Spleen (tissue), 7 donors: ENCODE data around the gene MAT2B.

ENCODE experiments used
- POLR2A ChIP-seq, 3 donors: fragments of 450-650 bp; IDR thresholded peaks; one replicate each; pipeline ENCODE4 v1.5.1; 2017; ENCODE audit warnings: antibody characterized with exemption in 3 of 3, mild to moderate bottlenecking in 1 of 3
- POLR2AphosphoS5 ChIP-seq, 3 donors: sonication (generic); formaldehyde crosslinking; IDR thresholded peaks; one replicate each; pipeline ENCODE4 v1.5.1; 2017; ENCODE audit warnings: antibody characterized with exemption in 3 of 3
- TF ChIP-seq, protein P1 (sequence below), 11 experiments: fragments of 200-600 bp in 7 of 11; fragments of 450-650 bp in 4 of 11; sonication (generic) in 4 of 11; IDR thresholded peaks in 8 of 11; conservative IDR thresholded peaks in 3 of 11; 1 replicate in 7 of 11; 2 replicates in 4 of 11; pipeline versions ENCODE4 v1.4.0 to v1.8.0; 2016 to 2021; ENCODE audit warnings: antibody characterized with exemption in 11 of 11, inconsistent platforms in 4 of 11, mild to moderate bottlenecking in 1 of 11
- donor health status: DM: no; HTN: no; CAD: no; lungs with moderate emphysema.
- donor health status: DM: no; HTN: no; CAD: no.
- donor health status: DM: no; HTN: no; CAD: no.

DNA sequence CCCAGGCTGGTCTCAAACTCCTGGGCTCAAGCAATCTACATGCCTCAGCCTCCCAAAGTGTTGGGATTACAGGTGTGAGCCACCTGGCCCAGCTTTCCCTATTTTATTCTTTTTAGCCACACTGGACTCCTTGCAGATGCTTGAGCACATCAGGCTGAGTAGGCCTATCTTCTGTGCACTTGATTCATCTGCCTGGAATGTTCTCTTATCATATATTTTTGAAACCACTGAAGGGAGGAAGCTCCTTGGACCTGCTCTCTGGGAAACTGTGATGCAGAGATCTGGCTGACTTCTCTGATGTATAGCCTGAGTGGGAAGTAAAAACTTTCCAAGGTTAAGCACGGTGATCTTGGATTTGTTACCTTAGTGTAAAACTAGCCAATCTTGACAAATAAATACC, 6.5 kb upstream of the MAT2B start:
- TF ChIP-seq, protein P1, sequence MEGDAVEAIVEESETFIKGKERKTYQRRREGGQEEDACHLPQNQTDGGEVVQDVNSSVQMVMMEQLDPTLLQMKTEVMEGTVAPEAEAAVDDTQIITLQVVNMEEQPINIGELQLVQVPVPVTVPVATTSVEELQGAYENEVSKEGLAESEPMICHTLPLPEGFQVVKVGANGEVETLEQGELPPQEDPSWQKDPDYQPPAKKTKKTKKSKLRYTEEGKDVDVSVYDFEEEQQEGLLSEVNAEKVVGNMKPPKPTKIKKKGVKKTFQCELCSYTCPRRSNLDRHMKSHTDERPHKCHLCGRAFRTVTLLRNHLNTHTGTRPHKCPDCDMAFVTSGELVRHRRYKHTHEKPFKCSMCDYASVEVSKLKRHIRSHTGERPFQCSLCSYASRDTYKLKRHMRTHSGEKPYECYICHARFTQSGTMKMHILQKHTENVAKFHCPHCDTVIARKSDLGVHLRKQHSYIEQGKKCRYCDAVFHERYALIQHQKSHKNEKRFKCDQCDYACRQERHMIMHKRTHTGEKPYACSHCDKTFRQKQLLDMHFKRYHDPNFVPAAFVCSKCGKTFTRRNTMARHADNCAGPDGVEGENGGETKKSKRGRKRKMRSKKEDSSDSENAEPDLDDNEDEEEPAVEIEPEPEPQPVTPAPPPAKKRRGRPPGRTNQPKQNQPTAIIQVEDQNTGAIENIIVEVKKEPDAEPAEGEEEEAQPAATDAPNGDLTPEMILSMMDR (IDR thresholded peaks at IDR 0.05 in 8 of 11, conservative IDR thresholded peaks at IDR 0.05 in 3 of 11): no peak
- no peak for TF ChIP-seq POLR2A (IDR thresholded peaks at IDR 0.05)
- no peak for TF ChIP-seq POLR2AphosphoS5 (IDR thresholded peaks at IDR 0.05)
